GM12892 (cell line): ENCODE results near the gene ARID1B.

Experiments
- POLR2A ChIP-seq: IDR thresholded peaks from 2 replicates; pipeline ENCODE4 v1.6.1; 2011; ENCODE audit warnings: low read depth, low read length, control low read depth
- TAF1 ChIP-seq: IDR thresholded peaks from 2 replicates; pipeline ENCODE4 v1.6.1; 2011; ENCODE audit warnings: low read depth, mild to moderate bottlenecking, control low read depth, low read length, borderline replicate concordance

DNA sequence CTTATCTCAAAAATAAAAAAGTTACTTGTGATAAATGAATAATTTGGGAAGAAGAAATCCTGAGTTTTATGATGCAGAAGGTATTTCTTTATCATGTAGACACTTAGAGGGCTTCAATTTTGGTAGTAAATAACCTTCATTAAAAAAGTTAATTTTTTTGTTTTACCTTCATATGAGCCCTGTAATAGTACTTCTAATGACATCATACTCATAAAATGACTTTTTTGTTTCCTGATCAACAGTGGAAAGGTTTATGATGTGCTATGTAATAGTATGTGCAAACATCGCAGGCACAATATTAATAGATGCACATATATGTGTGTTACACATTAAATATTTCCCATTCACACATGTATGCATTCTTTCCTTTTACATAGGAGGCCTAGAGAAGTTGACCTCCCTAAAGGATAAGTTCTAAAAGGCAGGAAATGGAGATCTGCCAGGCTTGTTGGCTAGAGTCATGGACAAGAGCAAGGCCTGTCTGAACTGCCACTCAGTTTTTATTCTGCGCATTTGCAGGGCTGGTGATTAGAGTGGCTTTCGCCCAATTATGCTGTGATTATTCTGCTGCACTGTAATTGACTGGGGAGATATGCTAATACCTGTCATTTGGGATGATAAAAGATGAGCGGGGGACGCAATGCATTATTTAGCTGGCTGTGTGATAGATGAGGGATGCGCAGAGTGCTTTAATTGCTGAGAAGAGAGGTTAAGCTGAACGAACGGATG, 273.5 kb downstream of the ARID1B start:
- TF ChIP-seq TAF1 (no peak), POLR2A (no peak)
